Heart left ventricle (tissue), 16 donors: ENCODE data around the gene CLTC. TPM values are rescaled to one million over a fixed set of nuclear protein-coding genes. Genes with fewer than 3 reads are reported as not detected.

Experiments used
- ATAC-seq, 4 donors: fragments of 200-7000 bp; cut with Tn5 transposase; one replicate each; pipeline ENCODE4 v1.9.1; 2020 to 2022; ENCODE audit warnings: moderate library complexity in 4 of 4, mild to moderate bottlenecking in 3 of 4, moderate number of reproducible peaks in 1 of 4
- DNase-seq, 5 donors: peaks; one replicate each; pipeline ENCODE4 v3.0.0-alpha.2; 2020
- H3K27ac ChIP-seq, 12 donors: fragments of 200-600 bp; sonication (generic) in 4 of 12; one replicate each; pipeline versions ENCODE4 v1.5.0 to v1.8.0; 2016 to 2022; ENCODE audit warnings: mild to moderate bottlenecking in 2 of 12
- H3K27me3 ChIP-seq, 9 donors: fragments of 200-600 bp; sonication (generic) in 2 of 9; one replicate each; pipeline versions ENCODE4 v1.5.1 to v1.8.0; 2016 to 2022; ENCODE audit warnings: mild to moderate bottlenecking in 3 of 9
- H3K36me3 ChIP-seq, 9 donors: fragments of 200-600 bp; sonication (generic) in 2 of 9; one replicate each; pipeline versions ENCODE4 v1.5.0 to v1.8.0; 2018 to 2022; ENCODE audit warnings: mild to moderate bottlenecking in 2 of 9
- H3K4me1 ChIP-seq, 12 donors: fragments of 200-600 bp; sonication (generic) in 4 of 12; one replicate each; pipeline versions ENCODE4 v1.5.0 to v1.8.0; 2016 to 2022; ENCODE audit warnings: mild to moderate bottlenecking in 3 of 12
- H3K4me3 ChIP-seq, 12 donors: fragments of 200-600 bp; sonication (generic) in 4 of 12; one replicate each; pipeline versions ENCODE4 v1.5.0 to v1.8.0; 2017 to 2022; ENCODE audit warnings: mild to moderate bottlenecking in 9 of 12, moderate library complexity in 4 of 12
- H3K9me3 ChIP-seq, 12 donors: fragments of 200-600 bp; sonication (generic) in 4 of 12; one replicate each; pipeline versions ENCODE4 v1.5.0 to v1.8.0; 2016 to 2022; ENCODE audit warnings: mild to moderate bottlenecking in 1 of 12
- POLR2A ChIP-seq, 2 donors: fragments of 450-650 bp; IDR thresholded peaks; one replicate each; pipeline ENCODE4 v1.6.1; 2017; ENCODE audit warnings: antibody characterized with exemption in 2 of 2, mild to moderate bottlenecking in 2 of 2, moderate library complexity in 2 of 2
- WGBS, 4 donors: extraction: QIAGEN DNeasy Blood & Tissue Kit in 2 of 4; methylation state at CpG; one replicate each; pipeline versions ENCODE4 v1.1.5 to v1.1.7; 2013 to 2018; 5-methylcytosine and 5-hydroxymethylcytosine counted together
- intact Hi-C, 10 donors: fragments of 100-400 bp; cut with DNase I; formaldehyde crosslinking; loops; one replicate each; pipeline versions ENCODE4 v1.11.1 to v1.14.2; 2022
- polyA plus RNA-seq, 2 donors: library from polyadenylated mRNA; stranded (reverse); fragments of 200-250 nt; gene quantifications; one replicate each; pipeline ENCODE4 v1.2.3, GENCODE V29; 2013
- total RNA-seq, 9 donors: library from RNA; depleted of rRNA in 2 of 9; stranded (reverse); fragments of >200 nt in 2 of 9; fragmentation: NEBNext Ultra II Directional in 3 of 9; extraction: Animal tissue kit (Norgen Biotek cat#: 25700) in 3 of 9; gene quantifications; one replicate each; pipeline versions ENCODE4 v1.1.0 to v1.2.4, GENCODE V29; 2016 to 2023
- TF ChIP-seq, protein P1 (sequence below), 12 donors: fragments of 200-600 bp; sonication (generic) in 4 of 12; IDR thresholded peaks; one replicate each; pipeline versions ENCODE4 v1.5.0 to v1.8.0; 2018 to 2022; ENCODE audit warnings: antibody characterized with exemption in 12 of 12, mild to moderate bottlenecking in 5 of 12
- donor health status: ischemic (EF 13 %, LVEDD 7.1; RV severe dilation, severe dysfunction).
- donor health status: healthy with polysubstance abuse.
- donor health status: DM: no; HTN: yes; CAD: no.
- donor health status: DM: no; HTN: no; CAD: no.
- donor health status: ischemic (EF 25% LVEDD 6.9; RV normal size, moderate dysfunction).
- donor health status: ischemic (EF 25% LVEDD 5.7; RV mildly dilated, moderate dysfunction).
- donor health status: healthy.
- donor health status: DM: yes; HTN: yes; CAD: no.
- donor health status: ischemic (EF 35%, LVEDD 5.7; RV mildly dilated, moderate dysfunction).
- donor health status: nonischemic (EF 11% LVEDD 7.7; RV severe dilation, severe dysfunction).
- donor health status: DM: yes; HTN: yes; CAD: no.
- donor health status: PGD.
- donor health status: ischemic (EF 29% LVEDD 5.4; RV normal size, mild dysfunction).
- donor health status: nonischemic (EF 23%, LVEDD 6.1; RV moderate dilation, normal function).

CLTC gene
- total and polyA plus RNA-seq, 11 donors, result 49.8 to 242 (median 178) TPM

DNA sequence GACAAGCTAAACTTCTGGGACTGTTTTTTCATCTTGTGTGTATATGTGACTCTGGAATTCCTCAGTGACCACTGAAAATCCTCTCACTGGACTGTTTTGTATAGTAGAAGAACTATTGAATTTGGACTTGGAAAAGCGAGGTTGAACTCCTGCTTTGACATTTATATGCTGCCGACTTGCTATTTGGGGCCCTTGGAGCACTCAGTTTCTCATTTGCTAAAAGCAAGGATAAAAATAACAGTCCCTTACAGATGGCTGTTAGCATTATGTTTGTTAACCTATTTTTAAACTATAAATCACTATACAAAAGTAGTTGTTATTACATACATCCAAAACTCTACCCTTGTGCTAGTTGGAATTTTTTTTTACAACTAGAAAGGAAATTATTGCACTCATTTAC, 96.7 kb downstream of the CLTC start:
- Histone ChIP-seq H3K9me3 (no peaks in the 10 kb centered on the region), H3K27ac (peak overlapping the region in 10 of 12 donors; percentile 19 to 74 (median 46)), H3K27me3 (no peaks in the 10 kb centered on the region), H3K36me3 (no peaks in the 10 kb centered on the region), H3K4me3 (no peak overlapping the region), H3K4me1 (peaks cover 0 to 36% (median 4%) of the 10 kb centered on the region in 12 donors)
- intact Hi-C loops, result no loop called here
- TF ChIP-seq, protein P1, sequence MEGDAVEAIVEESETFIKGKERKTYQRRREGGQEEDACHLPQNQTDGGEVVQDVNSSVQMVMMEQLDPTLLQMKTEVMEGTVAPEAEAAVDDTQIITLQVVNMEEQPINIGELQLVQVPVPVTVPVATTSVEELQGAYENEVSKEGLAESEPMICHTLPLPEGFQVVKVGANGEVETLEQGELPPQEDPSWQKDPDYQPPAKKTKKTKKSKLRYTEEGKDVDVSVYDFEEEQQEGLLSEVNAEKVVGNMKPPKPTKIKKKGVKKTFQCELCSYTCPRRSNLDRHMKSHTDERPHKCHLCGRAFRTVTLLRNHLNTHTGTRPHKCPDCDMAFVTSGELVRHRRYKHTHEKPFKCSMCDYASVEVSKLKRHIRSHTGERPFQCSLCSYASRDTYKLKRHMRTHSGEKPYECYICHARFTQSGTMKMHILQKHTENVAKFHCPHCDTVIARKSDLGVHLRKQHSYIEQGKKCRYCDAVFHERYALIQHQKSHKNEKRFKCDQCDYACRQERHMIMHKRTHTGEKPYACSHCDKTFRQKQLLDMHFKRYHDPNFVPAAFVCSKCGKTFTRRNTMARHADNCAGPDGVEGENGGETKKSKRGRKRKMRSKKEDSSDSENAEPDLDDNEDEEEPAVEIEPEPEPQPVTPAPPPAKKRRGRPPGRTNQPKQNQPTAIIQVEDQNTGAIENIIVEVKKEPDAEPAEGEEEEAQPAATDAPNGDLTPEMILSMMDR (IDR thresholded peaks at IDR 0.05), result no peak
- peak in 2 of 4 donors; percentile 44 to 55 for ATAC-seq
- WGBS, 4 donors, result 55 to 68% (median 62%) methylated on average over 2 of the region's 2 CpGs
- DNase-seq, result no peak

DNA sequence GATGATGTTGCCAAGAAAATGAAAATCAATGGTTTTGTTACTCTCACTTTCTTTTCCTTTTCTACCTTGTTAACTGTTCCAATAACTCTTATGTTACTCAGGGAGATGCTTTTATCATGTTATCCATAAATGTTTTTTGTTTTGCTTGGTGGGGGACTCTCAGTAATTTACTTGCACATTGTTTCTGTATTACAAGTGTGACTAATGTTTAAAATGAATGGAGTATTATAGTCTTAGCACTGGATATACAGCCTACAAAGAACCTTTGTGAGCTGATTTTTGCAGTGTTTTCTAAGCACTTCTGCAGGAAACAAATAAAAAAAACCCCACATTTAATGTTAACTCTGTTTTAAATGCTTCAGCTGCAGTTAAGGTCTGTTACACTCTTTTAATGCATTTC, 99.8 kb downstream of the CLTC start:
- no peak for ATAC-seq
- DNase-seq, result no peak
- Histone ChIP-seq H3K9me3 (no peaks in the 10 kb centered on the region), H3K36me3 (no peaks in the 10 kb centered on the region), H3K4me1 (peaks cover 0 to 45% (median 3%) of the 10 kb centered on the region in 12 donors), H3K27ac (no peak overlapping the region), H3K4me3 (no peak overlapping the region), H3K27me3 (no peaks in the 10 kb centered on the region)
- no peak for TF ChIP-seq POLR2A (IDR thresholded peaks at IDR 0.05)
- TF ChIP-seq, protein P1 (IDR thresholded peaks at IDR 0.05), result no peak
- intact Hi-C loops, result no loop called here

DNA sequence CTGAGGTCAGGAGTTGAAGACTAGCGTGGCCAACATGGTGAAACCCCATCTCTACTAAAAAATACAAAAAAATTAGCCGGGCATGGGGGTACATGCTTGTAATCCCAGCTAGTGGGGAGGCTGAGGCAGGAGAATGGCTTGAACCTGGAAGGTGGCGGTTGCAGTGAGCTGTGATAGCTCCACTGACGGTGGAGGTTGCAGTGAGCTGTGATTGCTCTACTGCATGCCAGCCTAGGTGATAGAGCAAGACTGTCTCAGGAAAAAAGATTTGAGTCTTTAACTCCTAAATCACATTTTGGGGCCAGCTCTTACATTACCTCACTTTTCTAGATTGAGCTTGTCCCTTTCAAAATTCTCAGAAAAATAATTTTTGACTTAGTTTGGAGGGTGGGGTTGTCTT, 102.9 kb downstream of the CLTC start:
- 90 to 95% (median 94%) methylated on average over 4 of the region's 4 CpGs for WGBS, 4 donors
- Histone ChIP-seq H3K4me1 (peaks cover 0 to 62% (median 4%) of the 10 kb centered on the region in 12 donors), H3K27ac (no peak overlapping the region), H3K9me3 (no peaks in the 10 kb centered on the region), H3K36me3 (no peaks in the 10 kb centered on the region), H3K4me3 (no peak overlapping the region), H3K27me3 (no peaks in the 10 kb centered on the region)
- DNase-seq (no peak), ATAC-seq (no peak)
- no peak for TF ChIP-seq POLR2A (IDR thresholded peaks at IDR 0.05)
- TF ChIP-seq, protein P1 (IDR thresholded peaks at IDR 0.05), result no peak
- intact Hi-C loops, result no loop called here

DNA sequence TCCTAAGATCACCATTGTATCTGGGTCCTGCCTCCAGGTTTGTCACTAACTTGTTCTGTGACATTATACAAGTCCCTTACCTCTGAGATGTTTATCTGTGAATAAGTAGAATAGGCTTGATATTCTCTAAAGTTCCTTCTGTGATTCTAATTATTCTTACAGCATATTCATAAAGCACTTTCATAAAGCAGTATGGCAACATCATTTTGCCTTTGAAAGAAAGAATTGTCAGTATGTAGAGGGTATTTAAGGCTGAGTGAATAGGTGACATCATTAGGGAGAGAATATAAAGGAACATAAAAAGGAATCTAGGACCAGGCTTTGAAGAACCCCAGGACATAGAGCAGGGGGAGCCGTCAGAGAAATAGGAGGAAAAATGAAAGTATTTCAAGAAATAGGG, 103.3 kb downstream of the CLTC start:
- ATAC-seq (no peak), DNase-seq (no peak)
- Histone ChIP-seq H3K4me3 (no peak overlapping the region), H3K27ac (peak overlapping the region in 1 of 12 donors; percentile 61), H3K27me3 (no peaks in the 10 kb centered on the region), H3K36me3 (no peaks in the 10 kb centered on the region), H3K4me1 (peaks cover 0 to 65% (median 4%) of the 10 kb centered on the region in 12 donors), H3K9me3 (no peaks in the 10 kb centered on the region)
- no peak for TF ChIP-seq POLR2A (IDR thresholded peaks at IDR 0.05)
- TF ChIP-seq, protein P1 (IDR thresholded peaks at IDR 0.05), result no peak
- 74 to 86% (median 79%) methylated on average over 1 of the region's 1 CpG for WGBS, 4 donors
- intact Hi-C loops, result no loop called here
